HepG2 (cell line): ENCODE results near the gene DQX1. TPM values are rescaled to one million over a fixed set of nuclear protein-coding genes. Genes with fewer than 3 reads are reported as not detected.

Source experiments
- DZIP1 ChIP-seq: sonication (generic); formaldehyde crosslinking; IDR thresholded peaks from 2 replicates; pipeline ENCODE4 v1.5.0; 2020; ENCODE audit warnings: mild to moderate bottlenecking, missing genetic modification reagents
- EP300 ChIP-seq, 3 experiments: sonication (generic) in 1 of 3; formaldehyde crosslinking in 1 of 3; IDR thresholded peaks; 2 replicates each; pipeline versions ENCODE4 v1.5.1 to v1.6.1; 2011 to 2020; ENCODE audit warnings: low read depth in 2 of 3, low read length in 2 of 3, borderline replicate concordance in 1 of 3, improper control_type of control experiment in 1 of 3, mild to moderate bottlenecking in 1 of 3, missing genetic modification reagents in 1 of 3, moderate library complexity in 1 of 3
- ETS1 ChIP-seq: sonication (generic); formaldehyde crosslinking; IDR thresholded peaks from 2 replicates; pipeline ENCODE4 v1.4.0; 2020; ENCODE audit warnings: missing genetic modification reagents
- MLX ChIP-seq: IDR thresholded peaks from 2 replicates; pipeline ENCODE4 v1.6.1; 2016
- NFATC3 ChIP-seq: sonication (generic); formaldehyde crosslinking; IDR thresholded peaks from 2 replicates; pipeline ENCODE4 v1.5.1; 2020; ENCODE audit warnings: mild to moderate bottlenecking, missing genetic modification reagents
- POGK ChIP-seq: sonication (generic); formaldehyde crosslinking; conservative IDR thresholded peaks from 2 replicates; pipeline ENCODE4 v1.8.0; 2022; ENCODE audit warnings: mild to moderate bottlenecking, moderate library complexity, missing genetic modification reagents
- POLR2G ChIP-seq: fragments of 200-400 bp; formaldehyde crosslinking; IDR thresholded peaks from 2 replicates; pipeline ENCODE4 v1.6.1; 2018; ENCODE audit warnings: mild to moderate bottlenecking, low read depth, low read length, moderate library complexity
- RNF2 ChIP-seq: fragments of 450-650 bp; conservative IDR thresholded peaks from 2 replicates; pipeline ENCODE4 v1.6.1; 2016; ENCODE audit warnings: low read depth
- YY1 ChIP-seq: IDR thresholded peaks from 2 replicates; pipeline ENCODE4 v1.6.1; 2011; ENCODE audit warnings: low read length, low read depth, moderate library complexity, mild to moderate bottlenecking; ENCODE audit not compliant: insufficient read depth, insufficient replicate concordance
- ZBTB49 ChIP-seq: sonication (generic); formaldehyde crosslinking; IDR thresholded peaks from 2 replicates; pipeline ENCODE4 v1.4.0; 2020; ENCODE audit warnings: missing genetic modification reagents, borderline replicate concordance
- ZNF101 ChIP-seq: sonication (generic); formaldehyde crosslinking; IDR thresholded peaks from 2 replicates; pipeline ENCODE4 v1.4.0; 2020; ENCODE audit warnings: mild to moderate bottlenecking, low read depth, missing genetic modification reagents, borderline replicate concordance
- ZNF367 ChIP-seq: sonication (generic); formaldehyde crosslinking; IDR thresholded peaks from 2 replicates; pipeline ENCODE4 v1.4.0; 2020; ENCODE audit warnings: missing genetic modification reagents, borderline replicate concordance
- ZNF580 ChIP-seq: IDR thresholded peaks from 2 replicates; pipeline ENCODE4 v1.6.1; 2016; ENCODE audit warnings: low read depth, borderline replicate concordance
- ZNF776 ChIP-seq: sonication (generic); formaldehyde crosslinking; IDR thresholded peaks from 2 replicates; pipeline ENCODE4 v1.4.0; 2020; ENCODE audit warnings: mild to moderate bottlenecking, missing genetic modification reagents
- ZNF800 ChIP-seq: sonication (generic); formaldehyde crosslinking; IDR thresholded peaks from 2 replicates; pipeline ENCODE4 v1.4.0; 2020; ENCODE audit warnings: missing genetic modification reagents
- polyA plus RNA-seq, 8 experiments: library from polyadenylated mRNA; depleted of rRNA in 3 of 8; stranded (reverse) in 7 of 8; unstranded in 1 of 8; fragments of >200 nt; fragmentation: Illumina TruSeq in 4 of 8; extraction: Trizol in 4 of 8; gene quantifications; 2 replicates each; pipeline versions ENCODE4 v1.2.1 to v1.2.3, GENCODE V29; 2011 to 2016; ENCODE audit warnings: low read depth in 4 of 8, missing spikeins in 1 of 8, mixed read lengths in 1 of 8; ENCODE audit not compliant: insufficient read depth in 1 of 8
- total RNA-seq, 5 experiments: library from RNA; depleted of rRNA; stranded (reverse); fragments of >200 nt; fragmentation: Illumina TruSeq; extraction: Trizol; gene quantifications; 2 replicates each; pipeline ENCODE4 v1.2.3, GENCODE V29; 2016; ENCODE audit warnings: low read depth in 1 of 5

DQX1 gene
- total and polyA plus RNA-seq, 2 of the 13 experiments (the other 11 are each of a cell fraction or from before 2014, with no cell fraction given): 27.6 to 89.8 TPM

- TF ChIP-seq EP300 (IDR thresholded peaks at IDR 0.05; ENCODE audit: low read depth in 2 of 2, low read length in 2 of 2) (no peak), EP300 (CRISPR knock-in tag; IDR thresholded peaks at IDR 0.05; ENCODE audit: borderline replicate concordance) (no peak), ZBTB49 (no peak), NFATC3 (no peak), ETS1 (CRISPR knock-in tag) (no peak; the same call in 1 of the 2 replicates), RNF2 (no peak), POGK (CRISPR knock-in tag) (peak; percentile 56; the same call in 1 of the 2 replicates), ZNF776 (peak; percentile 61; the same call in 1 of the 2 replicates), DZIP1 (peak; percentile 87), ZNF580 (CRISPR knock-in tag) (peak; percentile 59), ZNF101 (CRISPR knock-in tag) (0 out of 2 replicates have a peak, but pooled peaks have one; percentile 17), MLX (0 out of 2 replicates have a peak, but pooled peaks have one; percentile 25), YY1 (peak; percentile 85), ZNF367 (CRISPR knock-in tag) (no peak), POLR2G (peak; percentile 79), ZNF800 (peak; percentile 76; the same call in 1 of the 2 replicates)
These were observed 23.1 kb downstream of the DQX1 start (continued) for GRCh38 chr2:74502720-74503505.
